Activated T-helper 1 cell treated with anti-CD3 and anti-CD28 coated beads, Interleukin-12 subunit alpha, Interleukin-12 subunit beta, Interleukin-2, Interleukin-4 antibody, amounts not matched to agents 30 ng/mL and 10 ng/mL and 1 ng/mL, durations not matched to agents 14 hours and 24 hours and 36 hours (primary cell): Measurements from ENCODE around the gene ANKRD55. TPM values are rescaled to one million over a fixed set of nuclear protein-coding genes. Genes with fewer than 3 reads are reported as not detected.
"Not testable (repeated sequence)": the region's sequence is repeated elsewhere in the genome, so short reads cannot be mapped to it uniquely, and the experiment has no call there.

Experiments
- DNase-seq: peaks from one replicate; pipeline ENCODE4 v3.0.0; 2021; ENCODE audit warnings: low spot score
- H3K27ac Mint-ChIP-seq: one replicate; pipeline ENCODE4 v1.8.0; 2021; ENCODE audit warnings: mild to moderate bottlenecking, mixed read lengths
- H3K27me3 Mint-ChIP-seq: one replicate; pipeline ENCODE4 v1.8.0; 2022; ENCODE audit warnings: mild to moderate bottlenecking, moderate library complexity, mixed read lengths; ENCODE audit not compliant: insufficient read depth
- H3K36me3 Mint-ChIP-seq: one replicate; pipeline ENCODE4 v1.8.0; 2021; ENCODE audit warnings: low read depth, mixed read lengths
- H3K4me1 Mint-ChIP-seq: one replicate; pipeline ENCODE4 v1.8.0; 2021; ENCODE audit warnings: low read depth, mixed read lengths
- H3K4me3 Mint-ChIP-seq: one replicate; pipeline ENCODE4 v1.8.0; 2021; ENCODE audit warnings: mild to moderate bottlenecking, moderate library complexity, mixed read lengths
- H3K9me3 Mint-ChIP-seq: one replicate; pipeline ENCODE4 v1.8.0; 2021; ENCODE audit warnings: mixed read lengths
- intact Hi-C: fragments of 100-400 bp; cut with micrococcal nuclease; formaldehyde crosslinking; loops from one replicate; pipeline ENCODE4 v1.15.1; 2024
- total RNA-seq: library from RNA; stranded (reverse); gene quantifications from 2 replicates; pipeline ENCODE4 v1.2.3, GENCODE V29; 2022

Gene ANKRD55
- total RNA-seq, 1 donor from 2014 or later, result 1.0 TPM

GRCh38 chr5:56156585-56157190 is 76.4 kb downstream of the ANKRD55 start:
- Mint-ChIP-seq H3K4me3 (peak overlapping the region; percentile 25), H3K27ac (peak overlapping the region; percentile 97), H3K4me1 (peaks cover 94% of the 10 kb centered on the region)
- not testable (repeated sequence) for H3K27me3 Mint-ChIP-seq, H3K9me3 Mint-ChIP-seq, H3K36me3 Mint-ChIP-seq, DNase-seq
- intact Hi-C loops, result loop anchor here (1.0 to 5.0 kb wide), 5 partner anchors 8 to 162 kb away; partner anchors contain the start of gene IL6ST

GRCh38 chr5:56155992-56156584 is 77.0 kb downstream of the ANKRD55 start:
- H3K27me3 Mint-ChIP-seq, result no peaks in the 10 kb centered on the region
- peak overlapping the region; percentile 25 for H3K4me3 Mint-ChIP-seq
- no peak for DNase-seq
- H3K27ac Mint-ChIP-seq, result peak overlapping the region; percentile 97
- H3K9me3 Mint-ChIP-seq, result no peaks in the 10 kb centered on the region
- H3K4me1 Mint-ChIP-seq, result peaks cover 88% of the 10 kb centered on the region
- intact Hi-C loops, result loop anchor here (1.0 to 5.0 kb wide), 5 partner anchors 8 to 161 kb away; partner anchors contain the start of gene IL6ST
- peaks cover 4% of the 10 kb centered on the region for H3K36me3 Mint-ChIP-seq

GRCh38 chr5:56154732-56155484 is 78.2 kb downstream of the ANKRD55 start:
- intact Hi-C loops, result loop anchor here (5.0 kb wide), 1 partner anchor 102 kb away; no protein-coding TSS in a partner anchor
- Mint-ChIP-seq H3K9me3 (no peaks in the 10 kb centered on the region), H3K4me3 (no peak overlapping the region), H3K36me3 (peaks cover 4% of the 10 kb centered on the region), H3K27me3 (no peaks in the 10 kb centered on the region), H3K4me1 (peaks cover 77% of the 10 kb centered on the region), H3K27ac (peak overlapping the region; percentile 89)
- DNase-seq, result no peak

- peaks cover 73% of the 10 kb centered on the region for H3K4me1 Mint-ChIP-seq
- peak overlapping the region; percentile 63 for H3K4me3 Mint-ChIP-seq
- intact Hi-C loops, result no loop called here
- DNase-seq, result no peak
- no peaks in the 10 kb centered on the region for H3K27me3 Mint-ChIP-seq
- H3K9me3 Mint-ChIP-seq, result no peaks in the 10 kb centered on the region
- H3K36me3 Mint-ChIP-seq, result peaks cover 1% of the 10 kb centered on the region
- peak overlapping the region; percentile 65 for H3K27ac Mint-ChIP-seq
Measured at GRCh38 chr5:56152437-56152836, 80.7 kb downstream of the ANKRD55 start.

- DNase-seq, H3K27me3 Mint-ChIP-seq, H3K9me3 Mint-ChIP-seq, H3K36me3 Mint-ChIP-seq, H3K27ac Mint-ChIP-seq, H3K4me3 Mint-ChIP-seq, intact Hi-C loops: not testable (repeated sequence)
- peaks cover 62% of the 10 kb centered on the region for H3K4me1 Mint-ChIP-seq
Measured at GRCh38 chr5:56150756-56151155, 82.4 kb downstream of the ANKRD55 start.

- H3K27ac Mint-ChIP-seq, result peak overlapping the region; percentile 81
- peak overlapping the region; percentile 23 for H3K4me3 Mint-ChIP-seq
- H3K27me3 Mint-ChIP-seq, result no peaks in the 10 kb centered on the region
- DNase-seq, result peak; percentile 43
- peaks cover 5% of the 10 kb centered on the region for H3K36me3 Mint-ChIP-seq
- H3K4me1 Mint-ChIP-seq, result peaks cover 60% of the 10 kb centered on the region
- intact Hi-C loops, result loop anchor here (1.0 to 10.0 kb wide), 12 partner anchors 8 to 1026 kb away; partner anchors contain the start of gene GPBP1
- no peaks in the 10 kb centered on the region for H3K9me3 Mint-ChIP-seq
Measured at GRCh38 chr5:56148453-56148971, 84.6 kb downstream of the ANKRD55 start.

GRCh38 chr5:56147659-56148230 is 85.4 kb downstream of the ANKRD55 start:
- intact Hi-C loops, result loop anchor here (1.0 to 10.0 kb wide), 12 partner anchors 9 to 1027 kb away; partner anchors contain the start of gene GPBP1
- peak overlapping the region; percentile 81 for H3K27ac Mint-ChIP-seq
- H3K36me3 Mint-ChIP-seq, result peaks cover 5% of the 10 kb centered on the region
- DNase-seq, result no peak
- H3K9me3 Mint-ChIP-seq, result no peaks in the 10 kb centered on the region
- peaks cover 60% of the 10 kb centered on the region for H3K4me1 Mint-ChIP-seq
- no peak overlapping the region for H3K4me3 Mint-ChIP-seq
- H3K27me3 Mint-ChIP-seq, result no peaks in the 10 kb centered on the region

GRCh38 chr5:56147106-56147505 is 86.0 kb downstream of the ANKRD55 start:
- H3K27me3 Mint-ChIP-seq, result no peaks in the 10 kb centered on the region
- H3K36me3 Mint-ChIP-seq, result peaks cover 5% of the 10 kb centered on the region
- H3K27ac Mint-ChIP-seq, result no peak overlapping the region
- DNase-seq, result no peak
- H3K9me3 Mint-ChIP-seq, result no peaks in the 10 kb centered on the region
- peaks cover 60% of the 10 kb centered on the region for H3K4me1 Mint-ChIP-seq
- H3K4me3 Mint-ChIP-seq, result no peak overlapping the region
- intact Hi-C loops, result loop anchor here (10.0 kb wide), 1 partner anchor 1028 kb away; the partner anchor contains the start of gene GPBP1

GRCh38 chr5:56146674-56147073 is 86.5 kb downstream of the ANKRD55 start:
- DNase-seq, result no peak
- peaks cover 59% of the 10 kb centered on the region for H3K4me1 Mint-ChIP-seq
- H3K27ac Mint-ChIP-seq, result no peak overlapping the region
- no peak overlapping the region for H3K4me3 Mint-ChIP-seq
- no peaks in the 10 kb centered on the region for H3K27me3 Mint-ChIP-seq
- intact Hi-C loops, result loop anchor here (10.0 kb wide), 1 partner anchor 1028 kb away; the partner anchor contains the start of gene GPBP1
- peaks cover 5% of the 10 kb centered on the region for H3K36me3 Mint-ChIP-seq
- no peaks in the 10 kb centered on the region for H3K9me3 Mint-ChIP-seq

GRCh38 chr5:56145511-56145910 is 87.6 kb downstream of the ANKRD55 start:
- intact Hi-C loops, result loop anchor here (10.0 kb wide), 1 partner anchor 1029 kb away; the partner anchor contains the start of gene GPBP1

GRCh38 chr5:56145106-56145505 is 88.0 kb downstream of the ANKRD55 start:
- Mint-ChIP-seq H3K4me3 (no peak overlapping the region), H3K9me3 (no peaks in the 10 kb centered on the region), H3K4me1 (peaks cover 59% of the 10 kb centered on the region), H3K27me3 (no peaks in the 10 kb centered on the region), H3K36me3 (peaks cover 8% of the 10 kb centered on the region), H3K27ac (no peak overlapping the region)
- DNase-seq, result no peak
- intact Hi-C loops, result loop anchor here (10.0 kb wide), 1 partner anchor 1030 kb away; the partner anchor contains the start of gene GPBP1

More at GRCh38 chr5:56145511-56145910, 87.6 kb downstream of the ANKRD55 start:
- Mint-ChIP-seq H3K27me3 (no peaks in the 10 kb centered on the region), H3K27ac (no peak overlapping the region), H3K36me3 (peaks cover 8% of the 10 kb centered on the region), H3K4me3 (no peak overlapping the region), H3K9me3 (no peaks in the 10 kb centered on the region), H3K4me1 (peaks cover 59% of the 10 kb centered on the region)
- no peak for DNase-seq

GRCh38 chr5:56144211-56144610 is 88.9 kb downstream of the ANKRD55 start:
- no peak for DNase-seq
- Mint-ChIP-seq H3K4me1 (peaks cover 55% of the 10 kb centered on the region), H3K27me3 (no peaks in the 10 kb centered on the region), H3K4me3 (no peak overlapping the region), H3K9me3 (peaks cover 4% of the 10 kb centered on the region), H3K36me3 (peaks cover 15% of the 10 kb centered on the region), H3K27ac (peak overlapping the region; percentile 73)
- intact Hi-C loops, result loop anchor here (10.0 kb wide), 1 partner anchor 1031 kb away; the partner anchor contains the start of gene GPBP1
